Activated CD4-positive, alpha-beta T cell treated with anti-CD3 and anti-CD28 coated beads, Interleukin-2, amount 10 ng/mL, durations not matched to agents 7 days and 5 days (primary cell): Measurements from ENCODE around the gene COL27A1. TPM values are rescaled to one million over a fixed set of nuclear protein-coding genes. Genes with fewer than 3 reads are reported as not detected.

ENCODE experiments used
- CTCF ChIA-PET: fragments of 350-600 bp; sonication (Branson Sonifier 250); formaldehyde crosslinking; loops from one replicate; lab custom pipeline; 2021; ENCODE audit warnings: antibody characterized with exemption; lab: Charles Lee
- POLR2A ChIA-PET: fragments of 350-600 bp; sonication (Branson Sonifier 250); formaldehyde crosslinking; loops from one replicate; lab custom pipeline; 2021; ENCODE audit warnings: antibody characterized with exemption; lab: Charles Lee
- DNase-seq: peaks from one replicate; pipeline ENCODE4 v3.0.0-alpha.2; 2020
- H3K27ac Mint-ChIP-seq: one replicate; pipeline ENCODE4 v1.8.0; 2021; ENCODE audit warnings: mild to moderate bottlenecking, moderate library complexity, mixed read lengths
- H3K27me3 Mint-ChIP-seq: one replicate; pipeline ENCODE4 v1.8.0; 2021; ENCODE audit warnings: mixed read lengths
- H3K36me3 Mint-ChIP-seq: one replicate; pipeline ENCODE4 v1.8.0; 2021; ENCODE audit warnings: low read depth, mixed read lengths
- H3K4me1 Mint-ChIP-seq: one replicate; pipeline ENCODE4 v1.8.0; 2021; ENCODE audit warnings: mixed read lengths
- H3K4me3 Mint-ChIP-seq: one replicate; pipeline ENCODE4 v1.8.0; 2021; ENCODE audit warnings: mild to moderate bottlenecking, moderate library complexity, mixed read lengths
- H3K9me3 Mint-ChIP-seq: one replicate; pipeline ENCODE4 v1.8.0; 2021; ENCODE audit warnings: mixed read lengths
- total RNA-seq, 2 experiments: library from RNA; stranded (reverse); gene quantifications; one replicate each; pipeline ENCODE4 v1.2.3, GENCODE V29; 2021

COL27A1 gene
- total RNA-seq, result under 1 TPM; 0.15 to 0.22 TPM

- DNase-seq, result peak; percentile 79
- Mint-ChIP-seq H3K27ac (no peak within 1 kb of the TSS), H3K9me3 (no peaks in the 10 kb centered on the region), H3K4me3 (peak within 1 kb of the TSS; percentile 64), H3K4me1 (peaks cover 11% of the 10 kb centered on the region), H3K27me3 (peaks cover 46% of the 10 kb centered on the region), H3K36me3 (no peaks in the 10 kb centered on the region)
- CTCF ChIA-PET, result interaction anchor here (0.6 to 1.6 kb wide), 9 partner anchors 8 to 303 kb away, joined by 3 to 6 read pairs (median 3); no protein-coding TSS in a partner anchor
- POLR2A ChIA-PET, result no interaction called here
These were observed at the start of gene COL27A1 for GRCh38 chr9:114155263-114155994. Gene COL27A1 (plus strand): TSS chr9:114155537. CDS start chr9:114155951, 414 bp downstream.

- no peak for DNase-seq
- H3K27ac Mint-ChIP-seq, result no peak overlapping the region
- H3K4me3 Mint-ChIP-seq, result no peak overlapping the region
- CTCF ChIA-PET, result interaction anchor here (0.7 to 3.4 kb wide), 4 partner anchors 29 to 188 kb away, joined by 3 to 18 read pairs (median 5); partner anchors contain the start of gene AMBP
- H3K4me1 Mint-ChIP-seq, result no peaks in the 10 kb centered on the region
- H3K36me3 Mint-ChIP-seq, result no peaks in the 10 kb centered on the region
- H3K27me3 Mint-ChIP-seq, result peaks cover 27% of the 10 kb centered on the region
- POLR2A ChIA-PET, result no interaction called here
- no peaks in the 10 kb centered on the region for H3K9me3 Mint-ChIP-seq
These were observed 47.9 kb upstream of the COL27A1 start for GRCh38 chr9:114107286-114108001.

- no peaks in the 10 kb centered on the region for H3K36me3 Mint-ChIP-seq
- DNase-seq, result peak; percentile 60
- ChIA-PET CTCF (interaction anchor here (0.6 to 3.4 kb wide), 9 partner anchors 9 to 398 kb away, joined by 3 to 18 read pairs (median 4); partner anchors contain the start of gene KIF12), POLR2A (no interaction called here)
- no peaks in the 10 kb centered on the region for H3K4me1 Mint-ChIP-seq
- H3K9me3 Mint-ChIP-seq, result no peaks in the 10 kb centered on the region
- peaks cover 21% of the 10 kb centered on the region for H3K27me3 Mint-ChIP-seq
- H3K4me3 Mint-ChIP-seq, result no peak overlapping the region
- H3K27ac Mint-ChIP-seq, result no peak overlapping the region
These were observed 47.1 kb upstream of the COL27A1 start for GRCh38 chr9:114108016-114108833.

- Mint-ChIP-seq H3K9me3 (no peaks in the 10 kb centered on the region), H3K4me3 (no peak overlapping the region), H3K4me1 (no peaks in the 10 kb centered on the region), H3K36me3 (no peaks in the 10 kb centered on the region), H3K27ac (no peak overlapping the region), H3K27me3 (peaks cover 21% of the 10 kb centered on the region)
- POLR2A ChIA-PET, result no interaction called here
- no peak for DNase-seq
- CTCF ChIA-PET, result interaction anchor here (0.6 to 3.4 kb wide), 6 partner anchors 12 to 183 kb away, joined by 3 to 18 read pairs (median 4); partner anchors contain the start of gene AMBP
These were observed 46.2 kb upstream of the COL27A1 start for GRCh38 chr9:114109124-114109523.

GRCh38 chr9:114110180-114110579, 45.2 kb upstream of the COL27A1 start:
- Mint-ChIP-seq H3K9me3 (no peaks in the 10 kb centered on the region), H3K4me3 (no peak overlapping the region), H3K27ac (no peak overlapping the region), H3K4me1 (no peaks in the 10 kb centered on the region), H3K36me3 (no peaks in the 10 kb centered on the region), H3K27me3 (peaks cover 16% of the 10 kb centered on the region)
- CTCF ChIA-PET, result interaction anchor here (0.8 to 3.4 kb wide), 4 partner anchors 8 to 181 kb away, joined by 3 to 18 read pairs (median 4); partner anchors contain the start of gene AMBP
- POLR2A ChIA-PET, result no interaction called here
- DNase-seq, result no peak

- H3K9me3 Mint-ChIP-seq, result no peaks in the 10 kb centered on the region
- H3K27ac Mint-ChIP-seq, result no peak overlapping the region
- DNase-seq, result no peak
- H3K4me3 Mint-ChIP-seq, result no peak overlapping the region
- H3K36me3 Mint-ChIP-seq, result no peaks in the 10 kb centered on the region
- POLR2A ChIA-PET, result no interaction called here
- CTCF ChIA-PET, result interaction anchor here (0.6 to 1.1 kb wide), 3 partner anchors 9 to 236 kb away, joined by 3 read pairs; no protein-coding TSS in a partner anchor
- peaks cover 9% of the 10 kb centered on the region for H3K27me3 Mint-ChIP-seq
- H3K4me1 Mint-ChIP-seq, result no peaks in the 10 kb centered on the region
These were observed 43.0 kb upstream of the COL27A1 start for GRCh38 chr9:114112325-114112724.

- CTCF ChIA-PET, result interaction anchor here (1.0 to 1.2 kb wide), 2 partner anchors 9 to 30 kb away, joined by 3 read pairs; no protein-coding TSS in a partner anchor
- Mint-ChIP-seq H3K4me3 (no peak overlapping the region), H3K9me3 (no peaks in the 10 kb centered on the region), H3K27me3 (peaks cover 6% of the 10 kb centered on the region), H3K4me1 (no peaks in the 10 kb centered on the region), H3K27ac (no peak overlapping the region), H3K36me3 (no peaks in the 10 kb centered on the region)
- DNase-seq, result no peak
- POLR2A ChIA-PET, result no interaction called here
These were observed 42.4 kb upstream of the COL27A1 start for GRCh38 chr9:114112778-114113584.

GRCh38 chr9:114114364-114114763, 41.0 kb upstream of the COL27A1 start:
- DNase-seq, result no peak
- H3K27ac Mint-ChIP-seq, result no peak overlapping the region
- no peaks in the 10 kb centered on the region for H3K9me3 Mint-ChIP-seq
- H3K36me3 Mint-ChIP-seq, result no peaks in the 10 kb centered on the region
- POLR2A ChIA-PET, result no interaction called here
- no peaks in the 10 kb centered on the region for H3K4me1 Mint-ChIP-seq
- no peak overlapping the region for H3K4me3 Mint-ChIP-seq
- CTCF ChIA-PET, result no interaction called here
- peaks cover 8% of the 10 kb centered on the region for H3K27me3 Mint-ChIP-seq

- ChIA-PET CTCF (no interaction called here), POLR2A (no interaction called here)
- H3K4me1 Mint-ChIP-seq, result no peaks in the 10 kb centered on the region
- H3K4me3 Mint-ChIP-seq, result no peak overlapping the region
- H3K27me3 Mint-ChIP-seq, result peaks cover 8% of the 10 kb centered on the region
- no peaks in the 10 kb centered on the region for H3K9me3 Mint-ChIP-seq
- no peak overlapping the region for H3K27ac Mint-ChIP-seq
- DNase-seq, result no peak
- no peaks in the 10 kb centered on the region for H3K36me3 Mint-ChIP-seq
These were observed 39.6 kb upstream of the COL27A1 start for GRCh38 chr9:114115654-114116125.

- Mint-ChIP-seq H3K36me3 (no peaks in the 10 kb centered on the region), H3K4me1 (no peaks in the 10 kb centered on the region), H3K9me3 (no peaks in the 10 kb centered on the region), H3K4me3 (no peak overlapping the region), H3K27me3 (peaks cover 8% of the 10 kb centered on the region), H3K27ac (no peak overlapping the region)
- ChIA-PET CTCF (no interaction called here), POLR2A (no interaction called here)
- no peak for DNase-seq
These were observed 39.1 kb upstream of the COL27A1 start for GRCh38 chr9:114116126-114116747.

GRCh38 chr9:114117614-114117995, 37.7 kb upstream of the COL27A1 start:
- no peak overlapping the region for H3K27ac Mint-ChIP-seq
- DNase-seq, result no peak
- CTCF ChIA-PET, result no interaction called here
- H3K36me3 Mint-ChIP-seq, result no peaks in the 10 kb centered on the region
- no peaks in the 10 kb centered on the region for H3K4me1 Mint-ChIP-seq
- POLR2A ChIA-PET, result no interaction called here
- no peaks in the 10 kb centered on the region for H3K9me3 Mint-ChIP-seq
- H3K4me3 Mint-ChIP-seq, result no peak overlapping the region
- H3K27me3 Mint-ChIP-seq, result peaks cover 8% of the 10 kb centered on the region
